T-helper 2 cell treated with Interferon-gamma antibody and Interleukin-4, amounts not matched to agents 5 μg/mL and 100 μg/mL, for 36 hours (primary cell): Measurements from ENCODE around the gene COBLL1.

Source experiments
- DNase-seq: peaks from one replicate; pipeline ENCODE4 v3.0.0; 2021; ENCODE audit warnings: low spot score
- H3K27ac Mint-ChIP-seq: one replicate; pipeline ENCODE4 v1.8.0; 2021; ENCODE audit warnings: mild to moderate bottlenecking, mixed read lengths
- H3K27me3 Mint-ChIP-seq: one replicate; pipeline ENCODE4 v1.8.0; 2021; ENCODE audit warnings: low read depth, mixed read lengths
- H3K36me3 Mint-ChIP-seq: one replicate; pipeline ENCODE4 v1.8.0; 2021; ENCODE audit warnings: low read depth, mixed read lengths
- H3K4me1 Mint-ChIP-seq: one replicate; pipeline ENCODE4 v1.8.0; 2021; ENCODE audit warnings: low read depth, mixed read lengths
- H3K4me3 Mint-ChIP-seq: one replicate; pipeline ENCODE4 v1.8.0; 2022; ENCODE audit warnings: mild to moderate bottlenecking, moderate library complexity, mixed read lengths
- H3K9me3 Mint-ChIP-seq: one replicate; pipeline ENCODE4 v1.8.0; 2021; ENCODE audit warnings: mixed read lengths

COBLL1 gene

DNA sequence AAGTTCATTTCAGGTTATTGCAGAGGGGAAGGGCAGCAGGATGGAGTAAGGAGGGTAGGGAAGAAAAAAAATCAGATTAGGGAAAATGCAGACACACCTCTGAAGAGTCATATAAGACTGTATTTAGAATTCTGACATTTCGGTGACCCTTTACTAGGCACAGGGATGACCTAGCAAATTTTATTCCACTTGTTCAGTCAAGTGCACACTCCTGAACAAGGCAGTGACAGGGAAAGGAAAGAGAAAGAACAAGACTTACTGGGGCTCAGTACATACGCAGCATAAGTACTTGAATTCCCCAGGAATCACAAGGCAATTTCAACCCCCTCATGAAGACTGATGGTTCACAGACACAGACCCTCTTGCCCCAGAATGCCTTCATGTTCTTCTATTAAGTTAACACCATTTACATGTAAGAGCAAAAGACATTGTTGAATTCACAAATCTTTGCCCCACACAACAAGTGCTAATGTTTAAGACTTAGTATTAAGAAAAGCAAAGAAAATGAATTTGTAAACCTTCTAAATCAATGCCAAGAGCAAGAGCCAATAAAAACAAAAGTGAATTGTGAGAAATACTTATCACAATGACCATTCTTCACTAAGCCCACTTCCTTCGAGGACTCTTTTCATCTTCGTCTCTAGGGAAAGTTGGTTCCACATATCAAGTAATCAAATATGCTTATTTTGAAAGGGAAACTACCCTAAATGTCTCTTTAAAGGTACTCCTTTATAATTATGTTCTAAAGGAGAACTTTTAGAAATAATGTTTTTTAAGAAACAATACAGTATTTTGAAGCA is 47.0 kb downstream of the COBLL1 start:
- H3K9me3 Mint-ChIP-seq = no peaks in the 10 kb centered on the region
- no peak for DNase-seq
- no peak overlapping the region for H3K27ac Mint-ChIP-seq
- peaks cover 2% of the 10 kb centered on the region for H3K4me1 Mint-ChIP-seq
- H3K36me3 Mint-ChIP-seq = no peaks in the 10 kb centered on the region
- H3K4me3 Mint-ChIP-seq = no peak overlapping the region
- peaks cover 9% of the 10 kb centered on the region for H3K27me3 Mint-ChIP-seq

DNA sequence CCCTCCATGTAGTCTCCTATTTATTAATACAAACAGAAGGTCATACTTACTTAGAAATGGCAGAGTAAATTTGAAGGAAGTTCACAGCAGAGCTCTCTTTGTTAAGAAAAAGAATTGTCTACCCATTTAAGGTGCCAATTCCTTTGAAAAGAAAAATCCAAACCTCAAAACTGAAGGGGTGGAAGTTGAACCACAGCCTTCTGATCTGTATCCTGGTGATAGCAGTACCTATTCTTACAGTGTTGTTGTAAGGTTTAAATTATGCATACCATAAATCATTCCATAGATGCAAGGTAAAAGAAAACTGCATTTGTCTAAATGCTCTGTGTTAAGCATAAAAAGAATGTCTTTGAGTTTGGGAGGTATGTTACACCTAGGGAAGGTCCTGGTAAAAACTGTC is 47.6 kb downstream of the COBLL1 start:
- H3K4me3 Mint-ChIP-seq = no peak overlapping the region
- peaks cover 2% of the 10 kb centered on the region for H3K4me1 Mint-ChIP-seq
- no peak overlapping the region for H3K27ac Mint-ChIP-seq
- H3K27me3 Mint-ChIP-seq = peaks cover 9% of the 10 kb centered on the region
- no peaks in the 10 kb centered on the region for H3K9me3 Mint-ChIP-seq
- no peaks in the 10 kb centered on the region for H3K36me3 Mint-ChIP-seq
- DNase-seq = no peak

DNA sequence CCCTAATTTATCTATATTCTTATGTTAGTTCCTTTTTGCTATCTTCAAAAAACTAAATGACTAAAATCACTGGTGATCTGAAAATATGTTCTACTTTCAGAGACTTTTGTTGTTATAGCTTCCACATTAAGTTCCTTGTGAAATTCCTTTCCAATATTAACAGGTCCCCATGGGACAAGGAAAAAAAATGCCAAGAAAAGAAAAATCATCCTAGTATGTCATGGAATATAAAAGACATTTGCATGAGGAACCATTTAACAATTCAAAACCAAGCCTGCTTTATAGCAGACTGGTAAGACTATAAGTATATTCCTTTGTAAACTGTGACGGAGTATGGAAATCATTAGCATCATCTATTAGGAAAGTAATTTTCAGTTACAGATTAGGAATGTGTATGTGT is 48.1 kb downstream of the COBLL1 start:
- Mint-ChIP-seq H3K27ac (no peak overlapping the region), H3K4me1 (peaks cover 2% of the 10 kb centered on the region), H3K27me3 (peaks cover 9% of the 10 kb centered on the region), H3K9me3 (no peaks in the 10 kb centered on the region), H3K4me3 (no peak overlapping the region), H3K36me3 (no peaks in the 10 kb centered on the region)
- no peak for DNase-seq

DNA sequence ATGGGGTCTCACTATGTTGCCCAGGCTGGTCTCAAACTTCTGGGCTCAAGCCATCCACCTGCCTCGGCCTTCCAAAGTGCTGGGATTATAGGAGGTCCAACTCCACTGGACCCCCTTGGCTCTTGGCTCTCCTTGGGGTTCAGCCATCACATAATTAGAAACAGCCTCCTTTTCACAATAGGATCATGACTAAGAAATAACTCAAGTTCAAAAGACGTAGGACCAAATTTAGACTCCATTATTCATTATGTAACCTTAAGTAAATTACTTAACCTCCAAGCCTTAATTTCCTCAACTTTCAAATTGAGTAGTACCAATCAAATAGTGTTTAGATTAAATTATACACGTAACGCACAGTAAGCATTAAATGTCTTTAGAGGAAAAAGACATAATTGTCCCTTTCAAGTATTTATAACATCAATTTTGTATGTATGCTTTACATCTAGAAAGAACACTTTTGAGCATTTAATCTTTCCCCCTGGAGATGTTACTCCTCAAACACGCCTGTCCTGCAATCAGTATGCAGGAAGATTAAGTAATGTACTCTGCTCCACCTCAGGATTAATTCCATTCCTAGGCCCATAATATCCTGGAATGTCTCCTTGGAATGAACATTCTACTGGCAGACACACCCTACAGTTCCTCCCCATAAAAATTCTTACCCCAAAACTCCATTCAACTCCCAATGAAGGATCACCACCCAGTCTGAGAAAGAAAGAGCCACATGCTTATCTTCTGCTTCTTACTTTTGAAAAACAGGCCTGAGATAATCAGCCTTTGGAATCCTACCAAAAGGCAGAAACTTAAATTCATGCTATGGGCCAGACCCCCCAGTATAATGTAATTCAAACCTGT is 49.1 kb downstream of the COBLL1 start:
- Mint-ChIP-seq H3K9me3 (no peaks in the 10 kb centered on the region), H3K4me3 (no peak overlapping the region), H3K36me3 (no peaks in the 10 kb centered on the region), H3K4me1 (no peaks in the 10 kb centered on the region), H3K27ac (no peak overlapping the region), H3K27me3 (peaks cover 6% of the 10 kb centered on the region)
- DNase-seq = no peak

DNA sequence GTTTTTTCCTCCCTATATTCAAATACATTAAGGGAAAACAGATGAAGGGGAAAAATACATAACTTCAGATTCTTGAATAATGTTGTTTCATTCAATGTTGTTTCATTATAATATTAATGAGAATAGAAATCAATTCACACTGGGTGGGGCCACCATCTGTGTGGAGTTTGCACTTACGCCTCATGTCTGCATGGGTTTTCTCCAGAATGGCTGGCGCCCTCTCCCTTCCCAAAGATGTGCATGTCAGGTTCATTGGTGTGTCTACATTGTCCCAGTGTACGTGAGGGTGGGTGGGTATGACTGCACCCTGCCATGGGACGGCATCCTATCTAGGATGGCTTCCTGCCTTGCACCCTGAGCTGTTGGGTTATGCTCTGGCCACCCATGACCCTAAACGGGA is 51.7 kb downstream of the COBLL1 start:
- Mint-ChIP-seq H3K4me3 (no peak overlapping the region), H3K36me3 (no peaks in the 10 kb centered on the region), H3K27ac (no peak overlapping the region), H3K27me3 (peaks cover 5% of the 10 kb centered on the region), H3K4me1 (no peaks in the 10 kb centered on the region), H3K9me3 (no peaks in the 10 kb centered on the region)
- no peak for DNase-seq

DNA sequence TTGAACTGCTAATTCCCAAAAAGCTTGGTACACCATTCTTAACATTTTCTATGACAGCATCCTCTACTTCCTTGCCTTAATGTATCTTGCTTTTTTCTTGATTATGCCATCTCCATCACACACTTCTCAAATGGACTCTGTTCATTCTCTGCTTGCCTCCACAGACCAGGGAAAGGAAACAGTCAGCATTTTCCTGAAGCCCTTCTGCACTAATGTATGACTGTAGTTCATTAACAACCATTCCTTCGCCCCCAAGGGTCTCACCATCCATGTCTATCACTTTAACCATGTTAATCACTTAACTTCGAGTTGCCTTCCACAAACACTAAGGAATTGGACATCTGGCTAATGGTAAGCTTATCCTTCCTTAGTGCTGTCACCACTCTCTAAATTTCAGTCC is 54.8 kb downstream of the COBLL1 start:
- no peak overlapping the region for H3K4me3 Mint-ChIP-seq
- no peaks in the 10 kb centered on the region for H3K4me1 Mint-ChIP-seq
- no peaks in the 10 kb centered on the region for H3K9me3 Mint-ChIP-seq
- no peaks in the 10 kb centered on the region for H3K27me3 Mint-ChIP-seq
- no peak overlapping the region for H3K27ac Mint-ChIP-seq
- no peaks in the 10 kb centered on the region for H3K36me3 Mint-ChIP-seq
- DNase-seq = no peak

DNA sequence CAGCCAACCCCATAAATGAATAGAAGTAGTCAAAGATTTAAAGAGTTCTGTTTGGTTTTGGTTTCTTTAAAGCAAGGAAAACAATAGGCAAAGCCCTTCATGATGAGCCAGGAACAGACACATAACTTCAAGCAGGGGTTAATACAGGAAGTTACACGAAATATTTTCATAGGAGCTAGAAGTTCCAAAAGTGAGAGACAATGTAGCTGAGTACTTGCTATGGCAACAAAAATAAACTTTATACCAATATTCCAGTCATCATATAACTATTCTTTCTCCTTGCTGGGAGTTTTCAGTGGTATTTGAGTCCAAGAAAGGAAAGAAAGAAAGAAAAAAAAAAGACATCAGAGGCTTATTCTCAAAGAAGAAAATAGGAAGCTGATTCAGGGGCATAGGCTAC is 56.2 kb downstream of the COBLL1 start:
- Mint-ChIP-seq H3K27ac (no peak overlapping the region), H3K4me3 (no peak overlapping the region), H3K9me3 (no peaks in the 10 kb centered on the region), H3K36me3 (no peaks in the 10 kb centered on the region), H3K27me3 (no peaks in the 10 kb centered on the region), H3K4me1 (no peaks in the 10 kb centered on the region)
- DNase-seq = no peak

DNA sequence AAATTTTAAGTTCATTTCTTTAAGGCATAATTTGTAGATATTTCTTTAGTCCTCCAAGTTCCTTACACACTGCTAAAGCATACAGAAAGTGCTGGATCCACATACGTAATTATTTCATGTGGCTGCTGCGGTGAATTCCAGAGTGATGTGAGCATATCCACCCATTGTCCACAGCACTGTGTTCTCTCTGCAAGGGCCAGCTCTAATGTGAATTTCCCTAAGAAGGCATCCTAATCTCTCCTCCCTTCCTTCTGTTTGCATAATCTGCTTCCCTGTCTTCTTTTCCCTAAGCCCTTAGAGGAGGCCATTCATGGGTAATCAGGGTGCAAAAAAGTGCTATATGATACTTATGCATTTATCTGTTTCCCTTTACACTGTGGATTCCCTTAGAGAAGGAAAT is 57.2 kb downstream of the COBLL1 start:
- H3K36me3 Mint-ChIP-seq = no peaks in the 10 kb centered on the region
- no peak for DNase-seq
- no peak overlapping the region for H3K4me3 Mint-ChIP-seq
- H3K9me3 Mint-ChIP-seq = no peaks in the 10 kb centered on the region
- H3K4me1 Mint-ChIP-seq = no peaks in the 10 kb centered on the region
- no peak overlapping the region for H3K27ac Mint-ChIP-seq
- no peaks in the 10 kb centered on the region for H3K27me3 Mint-ChIP-seq

- Mint-ChIP-seq H3K4me3 (no peak overlapping the region), H3K4me1 (no peaks in the 10 kb centered on the region), H3K27ac (no peak overlapping the region), H3K36me3 (no peaks in the 10 kb centered on the region), H3K9me3 (no peaks in the 10 kb centered on the region), H3K27me3 (no peaks in the 10 kb centered on the region)
- DNase-seq = no peak
Observed at GRCh38 chr2:164782323-164782722, 59.3 kb downstream of the COBLL1 start.

GRCh38 chr2:164781394-164781793 is 60.2 kb downstream of the COBLL1 start:
- Mint-ChIP-seq H3K9me3 (no peaks in the 10 kb centered on the region), H3K27ac (no peak overlapping the region), H3K4me1 (no peaks in the 10 kb centered on the region), H3K4me3 (no peak overlapping the region), H3K27me3 (no peaks in the 10 kb centered on the region), H3K36me3 (no peaks in the 10 kb centered on the region)
- no peak for DNase-seq

GRCh38 chr2:164780611-164781178 is 60.9 kb downstream of the COBLL1 start:
- Mint-ChIP-seq H3K4me1 (no peaks in the 10 kb centered on the region), H3K9me3 (no peaks in the 10 kb centered on the region), H3K27me3 (no peaks in the 10 kb centered on the region), H3K36me3 (no peaks in the 10 kb centered on the region), H3K4me3 (no peak overlapping the region), H3K27ac (no peak overlapping the region)
- no peak for DNase-seq

- H3K9me3 Mint-ChIP-seq = no peaks in the 10 kb centered on the region
- no peaks in the 10 kb centered on the region for H3K36me3 Mint-ChIP-seq
- H3K27me3 Mint-ChIP-seq = no peaks in the 10 kb centered on the region
Observed at GRCh38 chr2:164779383-164780057, 62.1 kb downstream of the COBLL1 start.

DNA sequence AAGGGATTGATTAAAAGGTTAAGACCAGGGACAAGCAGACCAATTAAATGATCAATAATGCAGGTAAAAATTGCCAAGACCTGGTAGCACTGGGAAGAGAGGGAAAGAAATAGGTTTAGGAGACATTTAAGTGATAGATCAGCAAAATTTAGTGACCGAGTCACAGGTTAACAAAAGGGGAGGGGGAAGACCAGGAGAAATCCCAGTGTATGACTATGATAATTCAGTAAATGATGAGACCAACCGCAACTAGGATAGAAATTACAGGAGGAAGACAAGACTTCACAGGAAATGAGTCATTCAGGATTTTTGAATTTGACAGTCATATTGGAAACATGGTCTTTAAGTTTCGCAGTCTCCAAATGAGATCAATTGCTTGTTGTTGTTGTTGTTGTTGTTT is 62.9 kb downstream of the COBLL1 start:
- Mint-ChIP-seq H3K4me3 (no peak overlapping the region), H3K36me3 (no peaks in the 10 kb centered on the region), H3K9me3 (no peaks in the 10 kb centered on the region), H3K27ac (no peak overlapping the region), H3K4me1 (no peaks in the 10 kb centered on the region), H3K27me3 (no peaks in the 10 kb centered on the region)
- DNase-seq = no peak

More at GRCh38 chr2:164779383-164780057, 62.1 kb downstream of the COBLL1 start:
- DNase-seq = no peak
- no peaks in the 10 kb centered on the region for H3K4me1 Mint-ChIP-seq
- no peak overlapping the region for H3K27ac Mint-ChIP-seq
- H3K4me3 Mint-ChIP-seq = no peak overlapping the region
